ENCODE measurements around the gene FAM151A.

The FAM151A gene

DNA sequence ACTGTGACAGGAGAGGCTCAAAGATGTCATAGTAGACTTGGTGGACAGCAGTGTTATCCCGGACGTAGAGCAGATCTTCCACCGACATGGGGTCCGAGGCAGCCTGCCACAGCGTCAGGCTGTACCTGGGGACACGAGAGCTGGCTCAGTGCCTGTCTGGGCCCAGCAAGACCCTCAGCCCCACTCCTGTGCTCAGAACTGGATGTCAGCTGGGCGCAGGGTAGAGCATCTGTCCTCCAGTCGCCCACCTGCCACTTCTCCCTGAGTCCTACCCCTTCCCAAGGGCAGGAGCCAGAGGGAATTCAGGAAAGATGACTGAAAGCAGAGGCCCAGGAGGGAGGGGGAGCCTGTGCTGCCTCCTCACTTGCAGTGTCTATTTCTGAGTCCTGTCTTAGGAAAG lies 11.7 kb downstream of the FAM151A start:
- H3K4me3 ChIP-seq (ENCODE audit: low read depth, low read length) = no peak overlapping the region
- no peak for TF ChIP-seq CTCF (IDR thresholded peaks at IDR 0.05; ENCODE audit: control insufficient read depth, extremely low read depth, insufficient read depth)
- DNase-seq (ENCODE audit: low read depth) = no peak

- H3K4me3 ChIP-seq (ENCODE audit: low read depth, low read length) = no peak overlapping the region
- DNase-seq (ENCODE audit: low read depth) = no peak
These were observed 12.4 kb downstream of the FAM151A start for GRCh38 chr1:54610601-54611580.

DNA sequence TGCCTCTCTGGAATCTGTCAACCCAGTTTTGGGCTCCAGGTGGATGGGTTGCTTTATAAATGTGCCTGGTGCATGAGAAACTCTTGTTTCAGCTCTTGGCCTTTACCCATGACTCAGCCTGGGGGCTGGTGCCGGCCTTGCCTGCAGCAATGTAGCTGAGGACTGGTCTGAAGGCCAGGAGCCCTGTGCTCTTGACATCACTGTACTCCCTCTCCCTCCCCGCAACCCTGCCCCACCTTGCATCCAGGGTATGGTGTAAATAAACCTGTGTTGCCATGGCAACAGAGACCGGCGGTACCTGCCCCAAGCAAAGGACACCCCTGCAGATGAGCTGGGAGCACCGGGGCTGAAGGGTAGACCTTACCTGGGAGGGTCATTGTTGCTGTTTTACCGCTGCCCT lies 13.3 kb downstream of the FAM151A start:
- no peak overlapping the region for H3K4me3 ChIP-seq (ENCODE audit: low read depth, low read length)
- no peak for DNase-seq (ENCODE audit: low read depth)
- no peak for TF ChIP-seq CTCF (IDR thresholded peaks at IDR 0.05; ENCODE audit: control insufficient read depth, extremely low read depth, insufficient read depth)

More at GRCh38 chr1:54610601-54611580, 12.4 kb downstream of the FAM151A start:
- TF ChIP-seq CTCF (IDR thresholded peaks at IDR 0.05; ENCODE audit: control insufficient read depth, extremely low read depth, insufficient read depth) = no peak

DNA sequence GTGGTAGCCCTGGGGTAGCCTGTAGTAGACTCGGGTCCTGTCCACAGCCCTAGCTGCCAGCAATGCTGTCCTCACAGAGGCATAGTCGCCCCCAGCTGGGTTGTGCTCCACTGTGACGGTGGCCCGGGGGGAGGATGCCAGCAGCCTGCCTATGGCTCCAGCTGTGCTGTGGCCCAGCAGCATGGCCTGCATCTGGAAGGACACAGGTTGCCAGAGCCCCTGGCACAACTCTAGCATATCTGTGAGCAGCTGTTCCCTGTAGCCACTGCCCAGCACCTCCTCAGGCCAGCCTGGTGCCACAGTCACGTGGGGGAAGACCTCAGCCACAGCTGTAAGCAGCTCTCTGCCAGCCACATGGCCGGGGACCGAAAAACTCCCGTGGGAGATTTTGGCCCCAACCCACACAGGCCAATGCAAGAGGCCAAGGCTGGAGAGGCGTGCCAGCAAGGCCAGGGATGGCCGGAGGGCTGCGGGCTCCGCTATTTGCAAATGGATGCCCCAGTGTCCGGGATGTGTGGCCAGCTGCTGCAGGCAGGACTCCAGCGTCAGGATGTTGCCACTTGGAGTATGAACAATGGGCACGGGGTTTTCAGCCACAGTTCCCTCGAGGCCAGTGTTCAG lies 13.9 kb downstream of the FAM151A start:
- DNase-seq (ENCODE audit: low read depth) = no peak
- TF ChIP-seq CTCF (IDR thresholded peaks at IDR 0.05; ENCODE audit: control insufficient read depth, extremely low read depth, insufficient read depth) = no peak

DNA sequence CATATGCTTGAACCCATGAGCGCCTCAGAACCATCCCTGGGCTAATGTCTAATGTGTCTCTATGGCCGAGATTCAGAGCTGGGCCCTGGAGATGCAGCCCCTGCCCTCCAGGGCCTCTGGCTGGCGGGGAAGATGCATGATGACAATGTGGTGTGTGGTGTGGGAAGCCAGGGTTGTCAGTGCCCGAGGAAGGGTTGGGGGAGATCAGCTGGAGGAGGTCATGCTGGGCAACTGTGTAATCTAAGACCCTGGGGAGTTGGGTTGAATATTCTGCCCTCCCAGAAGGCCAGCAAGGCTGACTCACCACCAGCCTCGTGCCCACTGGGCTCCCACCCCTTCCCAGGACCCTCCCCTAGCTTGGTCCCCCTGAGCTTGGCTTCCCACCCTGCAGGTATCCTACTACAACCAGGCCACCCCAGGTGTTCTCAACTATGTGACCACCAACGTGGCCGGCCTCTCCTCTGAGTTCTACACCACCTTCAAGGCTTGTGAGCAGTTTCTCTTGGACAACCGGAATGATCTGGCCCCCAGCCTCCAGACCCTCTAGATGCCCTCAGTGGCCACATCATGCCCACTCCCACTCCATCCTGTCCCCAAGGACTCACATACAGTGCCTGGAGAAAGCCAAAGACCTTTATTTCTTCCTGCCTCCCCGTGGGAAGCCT lies 14.6 kb downstream of the FAM151A start:
- no peak overlapping the region for H3K4me3 ChIP-seq (ENCODE audit: low read depth, low read length)
- TF ChIP-seq CTCF (IDR thresholded peaks at IDR 0.05; ENCODE audit: control insufficient read depth, extremely low read depth, insufficient read depth) = no peak
- DNase-seq (ENCODE audit: low read depth) = no peak

More for the DNA sequence above, 13.9 kb downstream of the FAM151A start:
- H3K4me3 ChIP-seq (ENCODE audit: low read depth, low read length) = no peak overlapping the region

DNA sequence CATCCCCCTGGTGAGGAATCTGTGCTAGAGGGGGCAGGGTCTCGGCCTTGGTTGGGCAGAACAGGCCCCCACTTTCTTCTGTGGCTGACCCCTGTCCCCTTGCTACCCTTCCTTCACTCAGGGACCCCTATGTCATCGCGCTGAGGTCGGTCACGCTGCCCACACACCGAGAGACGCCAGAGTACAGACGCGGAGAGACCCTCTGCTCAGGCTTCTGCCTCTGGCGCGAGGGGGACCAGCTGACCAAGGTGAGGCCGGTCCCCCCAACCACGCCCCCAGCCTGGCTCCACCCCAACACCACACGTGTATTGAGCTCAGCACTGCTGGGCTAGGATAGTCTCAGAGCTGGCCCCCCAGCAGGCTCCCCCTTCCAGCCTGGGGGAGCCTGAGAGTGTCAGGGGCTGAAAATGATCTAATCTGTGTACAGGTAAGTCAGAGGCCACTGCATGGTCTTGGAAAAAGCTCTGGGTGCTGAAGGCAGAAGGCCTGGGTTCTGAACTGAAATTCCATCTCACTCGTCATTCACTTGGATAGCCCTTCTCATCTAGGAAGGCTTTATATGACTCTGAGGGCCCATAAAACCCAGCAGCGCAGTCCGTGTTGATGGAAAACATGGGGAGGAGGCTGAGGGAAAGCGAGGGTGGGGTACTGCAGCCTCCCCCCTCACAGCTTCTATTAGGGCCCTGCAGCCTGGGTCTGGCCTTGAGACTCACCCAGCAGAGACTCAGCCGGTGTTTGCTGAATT lies 15.3 kb downstream of the FAM151A start:
- no peak for DNase-seq (ENCODE audit: low read depth)
- no peak for TF ChIP-seq CTCF (IDR thresholded peaks at IDR 0.05; ENCODE audit: control insufficient read depth, extremely low read depth, insufficient read depth)
- H3K4me3 ChIP-seq (ENCODE audit: low read depth, low read length) = no peak overlapping the region
